GM18909 (cell line): ENCODE measurements around the gene LRTM2.

ENCODE experiments used
- ATAC-seq: cut with Tn5 transposase; IDR thresholded peaks from one replicate; pipeline ENCODE4 v1.9.1; 2021; ENCODE audit warnings: mild to moderate bottlenecking; ENCODE audit not compliant: unreplicated experiment, poor library complexity

LRTM2 gene

GRCh38 chr12:1879633-1880032 lies 59.3 kb downstream of the LRTM2 start:
- ATAC-seq, result no peak

DNA sequence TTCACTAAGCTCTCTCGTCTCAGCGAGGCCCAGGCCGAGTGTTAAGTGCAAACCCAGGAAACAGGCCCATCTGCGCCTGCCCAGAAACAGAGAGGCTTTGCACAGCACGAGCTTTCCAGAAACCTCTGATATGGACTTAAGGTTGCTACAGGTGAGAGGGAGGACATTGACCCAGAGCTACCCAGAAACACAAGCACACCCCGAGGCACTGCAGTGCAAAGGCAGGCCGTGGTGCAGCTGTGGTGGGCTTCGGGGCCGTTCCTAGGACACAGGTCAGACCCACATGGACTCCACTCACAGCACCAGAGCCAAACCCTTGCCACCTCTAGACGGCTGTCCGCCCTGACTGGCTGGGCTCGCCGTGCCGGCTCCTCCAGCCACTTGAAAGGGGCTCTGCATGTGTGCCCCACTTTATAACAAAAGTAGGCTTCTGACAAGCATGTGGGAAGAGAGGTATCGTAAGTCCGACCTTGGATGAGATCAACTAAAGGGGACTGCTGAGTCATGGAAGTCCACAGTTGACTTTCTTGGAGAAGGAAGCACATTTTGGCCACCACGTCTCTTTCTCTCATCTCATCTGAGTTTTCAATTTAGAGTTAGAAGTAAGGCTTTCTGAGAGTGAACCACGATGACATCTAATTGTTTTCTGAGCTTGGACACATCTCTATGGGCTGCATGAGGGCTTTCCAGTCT lies 59.9 kb downstream of the LRTM2 start:
- no peak for ATAC-seq

DNA sequence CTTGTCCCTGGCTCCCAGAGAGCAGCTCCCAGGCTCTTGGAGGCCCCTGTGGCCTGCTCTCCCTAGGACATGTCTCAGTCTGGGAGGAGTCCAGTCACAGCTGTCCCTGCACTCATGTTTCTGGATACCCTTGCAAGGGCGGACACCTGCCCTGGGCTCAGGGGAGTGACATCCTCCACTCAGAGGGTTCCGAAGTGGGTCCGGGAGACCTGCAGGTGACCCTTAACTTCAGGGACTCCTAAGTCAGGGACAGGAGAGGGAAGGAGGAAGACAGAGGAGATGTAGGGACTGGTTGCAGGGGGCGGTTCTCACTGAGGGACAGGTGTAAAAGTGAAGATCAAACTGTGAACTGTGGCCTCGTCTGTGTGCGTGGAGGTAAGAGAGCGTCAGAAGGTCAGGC lies 60.5 kb downstream of the LRTM2 start:
- ATAC-seq, result no peak

GRCh38 chr12:1881301-1881700 lies 60.9 kb downstream of the LRTM2 start:
- ATAC-seq, result no peak

GRCh38 chr12:1881936-1882335 lies 61.6 kb downstream of the LRTM2 start:
- ATAC-seq, result no peak

- ATAC-seq, result no peak
Observed at GRCh38 chr12:1882405-1882804, 62.0 kb downstream of the LRTM2 start.

DNA sequence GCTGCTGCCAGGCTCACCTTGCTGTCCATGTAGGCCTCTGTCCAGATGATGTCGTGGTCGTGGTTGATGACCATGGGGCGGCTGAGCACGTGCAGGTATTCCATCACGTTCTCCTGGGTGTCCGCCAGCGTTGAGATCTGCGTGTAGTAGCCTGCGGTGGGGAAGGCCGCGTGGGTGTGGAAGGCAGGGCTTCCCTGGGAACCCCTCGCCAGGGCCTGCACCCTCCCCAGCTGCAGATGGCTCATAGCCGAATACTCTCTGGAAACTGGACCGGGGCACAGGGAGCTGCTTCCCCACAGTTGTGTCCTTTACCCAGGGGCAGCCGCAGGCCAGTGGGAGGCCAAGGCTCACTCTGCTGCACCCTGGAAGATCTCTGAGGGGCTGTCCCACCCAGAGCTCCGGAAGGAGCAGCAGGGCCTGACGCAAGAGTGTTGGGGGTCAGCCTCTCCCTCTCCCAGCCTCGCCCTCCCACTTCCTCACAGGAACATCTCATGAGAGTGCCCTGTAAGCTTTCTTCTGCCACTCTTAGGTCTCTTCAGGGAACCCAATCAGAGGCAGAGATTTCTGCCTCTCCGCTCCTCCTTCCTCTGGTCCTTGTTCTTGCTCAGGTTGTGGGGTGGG lies 62.6 kb downstream of the LRTM2 start:
- no peak for ATAC-seq

- no peak for ATAC-seq
Observed at GRCh38 chr12:1883513-1883912, 63.1 kb downstream of the LRTM2 start.

DNA sequence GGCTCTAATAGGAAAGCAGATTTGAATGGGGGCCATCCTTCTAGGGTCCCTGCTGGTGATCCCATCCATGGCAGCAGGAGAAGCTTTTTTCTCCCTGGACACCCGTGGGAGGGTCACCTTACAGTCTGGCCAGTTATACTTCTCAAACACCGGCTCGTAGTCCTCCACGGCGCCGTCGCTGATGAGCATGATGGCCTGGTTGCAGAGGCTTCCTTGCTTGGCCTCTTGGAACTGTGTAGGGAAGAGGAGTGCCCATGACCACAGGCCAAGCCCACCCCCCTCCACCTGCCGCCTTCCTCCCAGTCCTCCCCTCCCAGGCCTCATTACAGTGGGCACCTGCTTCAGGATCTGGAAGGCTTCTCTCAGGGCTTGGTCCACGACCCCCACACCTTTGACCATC lies 64.3 kb downstream of the LRTM2 start:
- ATAC-seq, result no peak

- no peak for ATAC-seq
Observed at GRCh38 chr12:1885082-1885596, 64.8 kb downstream of the LRTM2 start.

DNA sequence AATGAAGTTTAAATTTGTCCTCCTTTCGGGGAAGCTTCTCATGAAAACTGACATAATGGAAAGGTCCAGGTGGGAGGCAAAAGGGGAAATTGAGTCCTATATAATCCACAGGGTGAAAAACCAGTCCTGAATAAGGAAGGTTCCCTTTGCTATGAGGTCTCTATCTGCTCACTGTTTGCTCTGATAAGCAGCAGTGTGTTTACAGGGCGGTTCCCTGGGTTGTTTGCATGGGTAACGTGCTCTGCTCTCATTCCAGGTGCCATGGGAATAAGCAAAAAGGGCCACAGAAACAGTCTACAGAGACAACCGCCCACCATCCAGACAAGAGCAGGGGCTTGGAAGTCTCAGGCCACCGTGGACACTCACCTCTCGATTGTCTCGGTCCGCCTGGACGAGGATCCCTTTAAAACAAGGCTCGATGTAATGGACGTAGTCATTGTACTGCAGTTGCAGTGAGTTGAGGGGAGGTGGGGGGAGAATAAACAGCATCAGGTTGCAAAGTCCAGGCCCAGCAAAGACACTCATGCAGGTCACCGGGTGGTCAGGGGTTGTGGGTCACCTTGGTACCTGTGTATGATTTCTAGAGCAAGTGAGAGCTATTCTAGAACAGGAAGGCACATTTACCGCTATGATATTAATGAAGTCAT lies 65.4 kb downstream of the LRTM2 start:
- no peak for ATAC-seq
